HepG2 (cell line): ENCODE measurements around the gene GPC2. TPM values are rescaled to one million over a fixed set of nuclear protein-coding genes. Genes with fewer than 3 reads are reported as not detected.

Experiments used
- EEA1 ChIP-seq: sonication (generic); formaldehyde crosslinking; IDR thresholded peaks from 2 replicates; pipeline ENCODE4 v1.5.1; 2020; ENCODE audit warnings: mild to moderate bottlenecking, missing genetic modification reagents, borderline replicate concordance
- ELK4 ChIP-seq: sonication (generic); formaldehyde crosslinking; IDR thresholded peaks from 2 replicates; pipeline ENCODE4 v1.9.0; 2021; ENCODE audit warnings: missing genetic modification reagents, borderline replicate concordance
- GFI1 ChIP-seq: sonication (generic); formaldehyde crosslinking; IDR thresholded peaks from 2 replicates; pipeline ENCODE4 v1.5.0; 2020; ENCODE audit warnings: missing genetic modification reagents, mild to moderate bottlenecking, borderline replicate concordance
- NBN ChIP-seq: fragments of 450-650 bp; conservative IDR thresholded peaks from 2 replicates; pipeline ENCODE4 v1.6.1; 2017
- RNF2 ChIP-seq: fragments of 450-650 bp; conservative IDR thresholded peaks from 2 replicates; pipeline ENCODE4 v1.6.1; 2016; ENCODE audit warnings: low read depth
- SIX1 ChIP-seq: sonication (generic); formaldehyde crosslinking; IDR thresholded peaks from 2 replicates; pipeline ENCODE4 v1.4.0; 2020; ENCODE audit warnings: missing genetic modification reagents, borderline replicate concordance
- SOX6 ChIP-seq, 2 experiments: fragments of 450-650 bp in 1 of 2; sonication (generic) in 1 of 2; formaldehyde crosslinking in 1 of 2; IDR thresholded peaks; 2 replicates each; pipeline versions ENCODE4 v1.4.0 to v1.6.1; 2017 to 2020; ENCODE audit warnings: antibody characterized with exemption in 1 of 2, mild to moderate bottlenecking in 1 of 2, missing genetic modification reagents in 1 of 2
- U2AF2 ChIP-seq: fragments of 200-400 bp; formaldehyde crosslinking; IDR thresholded peaks from 2 replicates; pipeline ENCODE4 v1.6.1; 2017; ENCODE audit warnings: low read depth, mild to moderate bottlenecking, low read length
- ZFYVE20 ChIP-seq: sonication (generic); formaldehyde crosslinking; IDR thresholded peaks from 2 replicates; pipeline ENCODE4 v1.8.0; 2023; ENCODE audit warnings: low read depth, mild to moderate bottlenecking, moderate library complexity, missing genetic modification reagents, borderline replicate concordance
- ZNF225 ChIP-seq: sonication (generic); formaldehyde crosslinking; IDR thresholded peaks from 2 replicates; pipeline ENCODE4 v1.4.0; 2020; ENCODE audit warnings: mild to moderate bottlenecking, missing genetic modification reagents
- ZNF572 ChIP-seq: sonication (generic); formaldehyde crosslinking; IDR thresholded peaks from 2 replicates; pipeline ENCODE4 v1.5.1; 2020; ENCODE audit warnings: mild to moderate bottlenecking, missing genetic modification reagents
- ZNF891 ChIP-seq: sonication (generic); formaldehyde crosslinking; IDR thresholded peaks from 2 replicates; pipeline ENCODE4 v1.5.0; 2020; ENCODE audit warnings: mild to moderate bottlenecking, missing genetic modification reagents
- polyA plus RNA-seq, 8 experiments: library from polyadenylated mRNA; depleted of rRNA in 3 of 8; stranded (reverse) in 7 of 8; unstranded in 1 of 8; fragments of >200 nt; fragmentation: Illumina TruSeq in 4 of 8; extraction: Trizol in 4 of 8; gene quantifications; 2 replicates each; pipeline versions ENCODE4 v1.2.1 to v1.2.3, GENCODE V29; 2011 to 2016; ENCODE audit warnings: low read depth in 4 of 8, missing spikeins in 1 of 8, mixed read lengths in 1 of 8; ENCODE audit not compliant: insufficient read depth in 1 of 8
- total RNA-seq, 5 experiments: library from RNA; depleted of rRNA; stranded (reverse); fragments of >200 nt; fragmentation: Illumina TruSeq; extraction: Trizol; gene quantifications; 2 replicates each; pipeline ENCODE4 v1.2.3, GENCODE V29; 2016; ENCODE audit warnings: low read depth in 1 of 5
- TF ChIP-seq, protein P1 (sequence below): sonication (generic); formaldehyde crosslinking; IDR thresholded peaks from one replicate; pipeline ENCODE4 v1.5.1; 2020; ENCODE audit warnings: mild to moderate bottlenecking, missing genetic modification reagents; ENCODE audit errors: not compliant biosample characterization
- TF ChIP-seq, protein P2 (sequence below): fragments of 450-650 bp; IDR thresholded peaks from 2 replicates; pipeline ENCODE4 v1.6.1; 2016

Gene GPC2
- total and polyA plus RNA-seq, 2 of the 13 experiments (the other 11 are each of a cell fraction or from before 2014, with no cell fraction given) = 0.64 to 0.78 TPM

DNA sequence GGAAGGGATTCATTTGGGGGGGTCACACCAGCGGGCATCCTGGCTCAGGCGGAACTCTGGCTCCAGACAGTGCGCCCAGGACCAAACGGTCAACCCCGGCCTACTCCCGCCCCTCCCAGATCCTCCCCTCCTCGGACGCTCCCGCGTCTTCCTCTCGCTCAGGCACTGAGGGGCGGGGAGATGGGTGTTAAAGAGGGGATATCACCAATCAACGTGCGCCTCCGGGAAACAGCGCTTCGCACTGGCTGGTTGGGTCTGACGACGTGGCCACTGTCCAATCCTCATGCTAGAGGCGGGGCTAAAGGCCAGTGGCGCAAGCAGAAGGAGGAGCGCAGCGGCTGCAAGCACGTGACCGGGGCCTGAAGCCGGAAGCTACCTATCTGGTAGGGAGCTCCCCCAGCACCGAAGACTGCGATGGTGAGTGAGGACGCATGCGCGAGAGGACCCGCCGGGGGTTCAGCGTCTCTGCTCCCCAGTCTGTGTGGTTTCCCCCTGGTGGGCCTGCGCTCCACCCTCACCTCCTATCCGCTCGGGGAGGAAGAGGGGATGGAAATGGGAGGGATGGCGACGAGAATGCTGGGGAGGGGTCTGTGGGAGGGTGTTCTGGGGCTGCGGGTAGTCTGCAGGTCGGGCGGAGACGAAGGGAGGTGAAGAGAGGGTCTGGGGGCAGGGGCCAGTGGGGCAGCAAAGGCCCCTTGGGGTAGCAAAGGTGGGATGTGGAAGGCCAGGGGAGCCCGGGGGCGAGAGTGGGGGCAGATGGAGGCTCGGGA, 28.4 kb downstream of the GPC2 start, which contains the start of gene LAMTOR4 (continued):
- TF ChIP-seq, protein P1, sequence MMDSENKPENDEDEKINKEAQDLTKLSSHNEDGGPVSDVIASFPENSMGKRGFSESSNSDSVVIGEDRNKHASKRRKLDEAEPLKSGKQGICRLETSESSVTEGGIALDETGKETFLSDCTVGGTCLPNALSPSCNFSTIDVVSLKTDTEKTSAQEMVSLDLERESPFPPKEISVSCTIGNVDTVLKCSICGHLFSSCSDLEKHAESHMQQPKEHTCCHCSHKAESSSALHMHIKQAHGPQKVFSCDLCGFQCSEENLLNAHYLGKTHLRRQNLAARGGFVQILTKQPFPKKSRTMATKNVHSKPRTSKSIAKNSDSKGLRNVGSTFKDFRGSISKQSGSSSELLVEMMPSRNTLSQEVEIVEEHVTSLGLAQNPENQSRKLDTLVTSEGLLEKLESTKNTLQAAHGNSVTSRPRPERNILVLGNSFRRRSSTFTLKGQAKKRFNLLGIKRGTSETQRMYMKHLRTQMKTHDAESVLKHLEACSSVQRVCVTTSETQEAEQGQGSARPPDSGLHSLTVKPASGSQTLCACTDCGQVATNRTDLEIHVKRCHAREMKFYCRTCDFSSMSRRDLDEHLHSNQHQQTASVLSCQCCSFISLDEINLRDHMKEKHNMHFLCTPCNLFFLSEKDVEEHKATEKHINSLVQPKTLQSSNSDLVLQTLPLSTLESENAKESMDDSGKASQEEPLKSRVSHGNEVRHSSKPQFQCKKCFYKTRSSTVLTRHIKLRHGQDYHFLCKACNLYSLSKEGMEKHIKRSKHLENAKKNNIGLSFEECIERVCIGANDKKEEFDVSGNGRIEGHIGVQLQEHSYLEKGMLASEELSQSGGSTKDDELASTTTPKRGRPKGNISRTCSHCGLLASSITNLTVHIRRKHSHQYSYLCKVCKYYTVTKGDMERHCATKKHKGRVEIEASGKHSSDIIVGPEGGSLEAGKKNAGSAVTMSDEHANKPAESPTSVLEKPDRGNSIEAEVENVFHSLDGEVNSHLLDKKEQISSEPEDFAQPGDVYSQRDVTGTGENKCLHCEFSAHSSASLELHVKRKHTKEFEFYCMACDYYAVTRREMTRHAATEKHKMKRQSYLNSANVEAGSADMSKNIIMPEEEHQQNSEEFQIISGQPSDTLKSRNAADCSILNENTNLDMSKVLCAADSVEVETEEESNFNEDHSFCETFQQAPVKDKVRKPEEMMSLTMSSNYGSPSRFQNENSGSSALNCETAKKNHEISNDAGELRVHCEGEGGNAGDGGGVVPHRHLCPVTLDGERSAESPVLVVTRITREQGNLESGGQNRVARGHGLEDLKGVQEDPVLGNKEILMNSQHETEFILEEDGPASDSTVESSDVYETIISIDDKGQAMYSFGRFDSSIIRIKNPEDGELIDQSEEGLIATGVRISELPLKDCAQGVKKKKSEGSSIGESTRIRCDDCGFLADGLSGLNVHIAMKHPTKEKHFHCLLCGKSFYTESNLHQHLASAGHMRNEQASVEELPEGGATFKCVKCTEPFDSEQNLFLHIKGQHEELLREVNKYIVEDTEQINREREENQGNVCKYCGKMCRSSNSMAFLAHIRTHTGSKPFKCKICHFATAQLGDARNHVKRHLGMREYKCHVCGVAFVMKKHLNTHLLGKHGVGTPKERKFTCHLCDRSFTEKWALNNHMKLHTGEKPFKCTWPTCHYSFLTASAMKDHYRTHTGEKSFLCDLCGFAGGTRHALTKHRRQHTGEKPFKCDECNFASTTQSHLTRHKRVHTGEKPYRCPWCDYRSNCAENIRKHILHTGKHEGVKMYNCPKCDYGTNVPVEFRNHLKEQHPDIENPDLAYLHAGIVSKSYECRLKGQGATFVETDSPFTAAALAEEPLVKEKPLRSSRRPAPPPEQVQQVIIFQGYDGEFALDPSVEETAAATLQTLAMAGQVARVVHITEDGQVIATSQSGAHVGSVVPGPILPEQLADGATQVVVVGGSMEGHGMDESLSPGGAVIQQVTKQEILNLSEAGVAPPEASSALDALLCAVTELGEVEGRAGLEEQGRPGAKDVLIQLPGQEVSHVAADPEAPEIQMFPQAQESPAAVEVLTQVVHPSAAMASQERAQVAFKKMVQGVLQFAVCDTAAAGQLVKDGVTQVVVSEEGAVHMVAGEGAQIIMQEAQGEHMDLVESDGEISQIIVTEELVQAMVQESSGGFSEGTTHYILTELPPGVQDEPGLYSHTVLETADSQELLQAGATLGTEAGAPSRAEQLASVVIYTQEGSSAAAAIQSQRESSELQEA = peak; percentile 81
- TF ChIP-seq ZFYVE20 (CRISPR knock-in tag) (no peak), RNF2 (no peak; the same call in 1 of the 2 replicates), ZNF225 (CRISPR knock-in tag) (no peak; the same call in 1 of the 2 replicates), EEA1 (CRISPR knock-in tag) (no peak), ZNF891 (no peak), ZNF572 (no peak), SIX1 (CRISPR knock-in tag) (no peak), U2AF2 (no peak), NBN (no peak), SOX6 (IDR thresholded peaks at IDR 0.05) (no peak), SOX6 (CRISPR knock-in tag; IDR thresholded peaks at IDR 0.05) (no peak), ELK4 (CRISPR knock-in tag) (no peak), GFI1 (no peak; the same call in 1 of the 2 replicates)
- TF ChIP-seq, protein P2, sequence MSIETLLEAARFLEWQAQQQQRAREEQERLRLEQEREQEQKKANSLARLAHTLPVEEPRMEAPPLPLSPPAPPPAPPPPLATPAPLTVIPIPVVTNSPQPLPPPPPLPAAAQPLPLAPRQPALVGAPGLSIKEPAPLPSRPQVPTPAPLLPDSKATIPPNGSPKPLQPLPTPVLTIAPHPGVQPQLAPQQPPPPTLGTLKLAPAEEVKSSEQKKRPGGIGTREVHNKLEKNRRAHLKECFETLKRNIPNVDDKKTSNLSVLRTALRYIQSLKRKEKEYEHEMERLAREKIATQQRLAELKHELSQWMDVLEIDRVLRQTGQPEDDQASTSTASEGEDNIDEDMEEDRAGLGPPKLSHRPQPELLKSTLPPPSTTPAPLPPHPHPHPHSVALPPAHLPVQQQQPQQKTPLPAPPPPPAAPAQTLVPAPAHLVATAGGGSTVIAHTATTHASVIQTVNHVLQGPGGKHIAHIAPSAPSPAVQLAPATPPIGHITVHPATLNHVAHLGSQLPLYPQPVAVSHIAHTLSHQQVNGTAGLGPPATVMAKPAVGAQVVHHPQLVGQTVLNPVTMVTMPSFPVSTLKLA = peak; percentile 55
